HG02763 (cell line): ENCODE data around the gene KATNAL1.
"Not testable (repeated sequence)": the region's sequence is repeated elsewhere in the genome, so short reads cannot be mapped to it uniquely, and the experiment has no call there.

Source experiments
- ATAC-seq: cut with Tn5 transposase; IDR thresholded peaks from one replicate; pipeline ENCODE4 v1.9.1; 2021; ENCODE audit warnings: mild to moderate bottlenecking, moderate library complexity; ENCODE audit not compliant: unreplicated experiment

Gene KATNAL1

GRCh38 chr13:30224732-30225131 lies 82.6 kb downstream of the KATNAL1 start:
- ATAC-seq: no peak

GRCh38 chr13:30222254-30222653 lies 85.1 kb downstream of the KATNAL1 start:
- no peak for ATAC-seq

- ATAC-seq: no peak
These were observed 91.2 kb downstream of the KATNAL1 start for GRCh38 chr13:30216111-30216510.

- ATAC-seq: no peak
These were observed 95.1 kb downstream of the KATNAL1 start for GRCh38 chr13:30212256-30212655.

GRCh38 chr13:30211745-30212144 lies 95.6 kb downstream of the KATNAL1 start:
- no peak for ATAC-seq

GRCh38 chr13:30204564-30204963 lies 102.8 kb downstream of the KATNAL1 start:
- ATAC-seq: no peak

- no peak for ATAC-seq
These were observed 111.3 kb downstream of the KATNAL1 start for GRCh38 chr13:30196025-30196424.

DNA sequence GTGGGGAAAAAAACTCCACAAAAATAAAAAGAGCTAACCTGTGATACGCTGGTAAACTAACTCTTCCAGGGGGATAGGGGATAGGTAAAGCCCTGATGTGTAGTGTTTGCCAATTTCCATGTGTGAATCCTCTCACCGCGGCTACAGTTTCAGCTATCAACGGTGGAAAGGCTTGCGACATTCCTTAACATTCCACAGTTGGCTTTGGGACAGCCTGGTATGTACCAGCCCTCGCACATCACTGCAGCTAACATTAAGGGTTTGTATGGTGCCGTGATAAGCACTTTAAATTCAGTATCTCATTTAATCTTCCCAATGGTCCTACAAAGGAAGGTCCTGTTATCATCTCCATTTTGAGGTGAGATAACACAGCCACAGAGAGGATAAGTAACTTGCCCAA lies 112.4 kb downstream of the KATNAL1 start:
- ATAC-seq: no peak

DNA sequence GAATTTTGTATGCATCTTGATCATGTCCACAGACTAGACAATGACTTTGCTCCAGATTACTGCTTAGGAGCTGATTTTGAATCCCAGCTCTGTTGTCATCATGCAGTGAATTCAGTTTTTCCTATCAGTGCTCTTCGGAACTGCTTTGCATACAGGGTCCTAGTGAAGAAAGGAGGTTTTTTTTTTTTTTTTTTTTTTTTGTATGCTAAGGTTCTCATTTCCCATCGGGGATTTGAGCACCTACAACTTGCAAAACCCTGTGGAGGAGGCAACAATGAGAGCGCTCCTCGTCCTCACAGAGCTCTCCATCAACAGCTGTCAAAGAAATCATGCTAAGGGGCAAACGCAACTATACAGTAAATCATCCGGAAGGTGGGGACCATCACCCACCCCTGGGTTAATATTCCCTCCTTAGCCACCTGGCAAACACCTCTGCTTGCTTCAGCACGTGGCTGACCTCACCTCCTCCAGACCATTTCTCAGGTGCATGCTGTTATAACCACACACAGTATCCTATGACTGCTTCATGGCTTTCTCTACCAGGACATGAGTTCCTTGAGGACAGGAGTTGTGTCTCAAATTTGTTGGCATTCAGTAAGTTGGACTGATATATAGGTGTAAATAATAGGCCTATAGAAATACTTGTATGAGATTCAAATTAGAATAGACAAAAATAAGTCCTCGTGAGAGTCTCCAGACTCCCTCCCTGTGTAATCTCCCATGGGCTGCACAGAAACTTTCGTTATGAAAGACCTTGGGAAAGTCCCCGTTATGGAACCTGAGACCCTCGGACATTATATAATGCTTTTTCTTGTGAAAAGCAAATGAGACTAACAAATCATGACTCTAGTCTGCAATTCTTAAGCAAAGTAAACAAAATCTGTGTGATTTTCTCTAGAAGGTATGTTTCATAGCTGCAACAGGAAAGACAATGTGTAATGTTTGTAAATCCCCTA lies 113.8 kb downstream of the KATNAL1 start:
- ATAC-seq: no peak

GRCh38 chr13:30192320-30193093 lies 114.8 kb downstream of the KATNAL1 start:
- ATAC-seq: no peak

- ATAC-seq: no peak
These were observed 115.8 kb downstream of the KATNAL1 start for GRCh38 chr13:30191491-30192100.

DNA sequence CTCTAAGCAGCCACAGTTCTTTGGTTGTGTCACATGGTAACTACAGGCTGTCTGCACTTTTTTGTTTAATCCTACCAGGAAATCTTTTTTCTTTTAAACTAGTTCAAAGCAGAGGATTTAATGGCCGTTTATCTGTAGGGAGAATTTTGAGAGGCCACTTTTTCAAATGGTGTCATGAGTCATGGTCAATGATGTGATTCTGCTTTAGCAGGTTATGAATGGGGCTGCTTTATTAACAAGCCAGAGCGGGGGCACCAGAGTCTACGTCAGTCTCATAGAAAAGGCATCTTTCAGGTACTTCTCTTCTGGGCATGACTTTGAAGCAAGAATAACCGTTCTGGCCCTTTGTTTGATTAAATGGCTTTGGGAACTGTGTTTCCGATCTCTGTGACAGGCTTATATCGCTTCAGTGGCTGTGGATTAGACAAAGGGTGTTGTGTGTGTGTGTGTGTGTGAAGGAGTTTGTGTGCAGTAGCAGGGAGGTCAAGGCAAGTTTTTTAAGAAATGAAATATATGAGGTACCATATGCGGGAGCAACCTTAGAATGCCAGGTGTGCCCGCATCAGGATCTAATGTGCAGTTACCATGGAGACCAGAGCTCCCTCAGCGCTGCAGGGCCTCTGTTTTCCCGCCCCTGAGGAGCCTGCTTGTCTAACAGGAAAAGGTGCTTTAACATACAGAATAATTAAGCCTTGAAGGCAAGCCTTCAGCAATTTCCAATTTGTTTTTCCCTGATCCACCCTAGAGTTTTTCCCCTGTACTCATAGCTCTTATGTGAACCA lies 120.5 kb downstream of the KATNAL1 start:
- ATAC-seq: no peak

- ATAC-seq: no peak
These were observed 125.3 kb downstream of the KATNAL1 start for GRCh38 chr13:30181888-30182651.

DNA sequence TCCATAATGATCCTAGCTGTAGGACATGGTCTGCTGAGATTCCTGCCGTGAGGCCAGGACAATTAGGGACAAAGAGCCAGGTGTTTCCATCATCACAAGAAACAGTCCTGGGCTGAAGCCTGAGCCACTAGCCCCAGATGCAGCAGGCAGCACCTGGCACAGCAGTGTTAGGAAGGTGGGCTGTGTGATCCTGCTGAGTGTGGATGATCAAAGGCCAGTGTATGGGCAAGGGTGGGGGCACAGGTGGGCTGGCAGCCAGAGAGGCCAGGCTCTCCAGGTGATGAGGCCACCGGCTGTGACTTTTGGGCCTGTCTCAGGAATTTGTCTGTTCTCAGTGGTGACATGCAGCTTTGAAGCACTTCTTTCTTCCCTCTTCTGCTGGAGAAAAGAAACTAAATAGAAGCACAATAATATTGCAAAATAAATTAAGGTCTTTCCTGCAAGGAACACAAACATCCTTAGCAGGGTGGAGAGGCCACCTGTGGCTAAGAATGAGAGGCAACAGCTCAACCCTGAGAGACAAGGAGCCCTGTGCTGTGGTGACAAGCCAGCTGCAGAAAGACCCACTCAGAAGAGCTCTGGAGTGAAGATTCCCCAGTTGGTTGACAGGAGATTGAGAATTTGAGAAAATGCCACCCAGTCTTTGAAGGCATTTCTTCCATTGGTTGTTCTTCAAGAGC lies 127.6 kb downstream of the KATNAL1 start:
- no peak for ATAC-seq

GRCh38 chr13:30178976-30179375 lies 128.4 kb downstream of the KATNAL1 start:
- no peak for ATAC-seq

DNA sequence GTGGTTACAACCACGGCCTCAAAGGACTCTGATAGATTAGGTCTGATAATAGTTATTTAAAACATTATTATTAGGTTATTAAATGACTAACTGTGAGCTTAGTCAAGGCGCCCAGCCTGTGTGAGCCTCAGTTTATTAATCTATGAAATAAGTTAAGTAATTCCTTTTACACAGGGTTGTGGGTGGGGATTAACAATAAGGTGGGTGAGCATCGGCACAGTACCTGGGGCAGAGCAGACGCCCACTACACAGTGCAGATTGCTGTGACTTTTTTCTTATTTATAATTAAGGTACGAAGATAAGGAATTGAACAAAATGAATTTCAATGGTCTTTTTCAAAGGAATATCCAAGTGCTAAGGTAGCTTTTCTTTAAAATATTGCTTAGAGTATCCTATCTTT lies 132.2 kb downstream of the KATNAL1 start:
- ATAC-seq: no peak

DNA sequence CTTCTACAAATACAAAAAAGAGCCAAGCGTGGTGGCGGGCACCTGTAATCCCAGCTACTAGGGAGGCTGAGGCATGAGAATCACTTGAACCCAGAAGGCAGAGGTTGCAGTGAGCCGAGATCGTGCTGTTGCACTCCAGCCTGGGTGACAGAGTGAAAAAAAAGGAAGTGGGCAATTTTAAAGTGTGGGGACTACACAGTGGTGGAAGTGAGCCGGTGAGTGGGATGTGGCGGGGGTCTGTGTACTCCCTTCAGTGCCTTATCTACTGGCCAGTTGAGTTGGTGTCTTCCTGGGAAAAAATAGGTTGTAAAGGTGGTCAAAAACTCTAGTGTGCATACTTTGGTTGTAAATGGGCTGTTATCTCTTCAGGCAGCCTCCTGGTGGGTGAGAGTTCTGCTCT lies 133.1 kb downstream of the KATNAL1 start:
- ATAC-seq: not testable (repeated sequence)

- ATAC-seq: no peak
These were observed 134.1 kb downstream of the KATNAL1 start for GRCh38 chr13:30173303-30173610.

- no peak for ATAC-seq
These were observed 134.6 kb downstream of the KATNAL1 start for GRCh38 chr13:30172593-30173302.
